ENCODE measurements around the gene ZCRB1. TPM values are rescaled to one million over a fixed set of nuclear protein-coding genes. Genes with fewer than 3 reads are reported as not detected.

ZCRB1 gene
- polyA plus RNA-seq, 2 donors = 19.1 to 23.9 TPM

DNA sequence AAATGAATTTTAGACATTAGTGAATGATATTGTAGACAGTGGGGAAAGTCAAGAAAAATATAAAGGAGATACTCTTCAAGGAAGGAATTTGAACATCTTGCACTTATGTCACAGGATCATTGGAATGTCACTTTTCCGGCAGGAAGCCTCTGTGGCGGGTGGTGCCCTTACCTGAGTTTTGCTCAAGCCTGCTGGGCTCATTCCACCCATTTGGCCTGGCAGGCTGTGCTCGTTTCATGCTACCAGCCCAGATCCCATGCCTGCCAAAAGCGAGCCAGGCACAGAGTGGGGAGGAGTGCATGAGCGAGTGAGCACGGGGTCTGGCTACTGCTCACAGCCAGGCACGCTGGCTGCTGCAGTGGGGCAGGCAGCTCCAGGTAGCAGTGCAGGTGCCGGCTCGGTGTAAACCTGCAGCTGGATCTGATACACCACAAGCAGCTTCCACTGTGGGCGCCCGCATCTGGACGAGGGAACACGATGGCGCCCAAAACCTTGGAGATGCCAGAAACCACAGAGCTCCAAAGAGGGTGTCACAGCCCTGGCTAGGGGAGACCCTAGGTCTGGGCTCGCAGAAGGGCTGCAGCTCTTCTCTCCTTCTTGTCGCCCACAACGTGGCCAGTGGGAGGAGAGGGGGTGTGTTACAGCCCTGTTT lies 59.2 kb downstream of the ZCRB1 start:
- Histone ChIP-seq H3K27me3 (ENCODE audit: control insufficient read depth in 1 of 2, insufficient read depth in 2 of 2, low read length in 2 of 2) (no peaks in the 10 kb centered on the region), H3K9me3 (ENCODE audit: control insufficient read depth in 2 of 2, insufficient read depth in 1 of 2, low read depth in 1 of 2, low read length in 1 of 2) (no peaks in the 10 kb centered on the region), H3K4me3 (ENCODE audit: low read depth in 1 of 2, low read length in 2 of 2) (no peak overlapping the region), H3K4me1 (ENCODE audit: control insufficient read depth in 2 of 2, insufficient read depth in 2 of 2, low read length in 1 of 2) (peaks cover 0 to 5% of the 10 kb centered on the region in 2 donors), H3K36me3 (ENCODE audit: control insufficient read depth in 2 of 2, insufficient read depth in 2 of 2, low read length in 1 of 2) (no peaks in the 10 kb centered on the region), H3K27ac (ENCODE audit: low read depth in 2 of 2, low read length in 1 of 2) (no peak overlapping the region)
- WGBS, 2 donors = 90 to 97% methylated on average over 17 of the region's 17 CpGs

DNA sequence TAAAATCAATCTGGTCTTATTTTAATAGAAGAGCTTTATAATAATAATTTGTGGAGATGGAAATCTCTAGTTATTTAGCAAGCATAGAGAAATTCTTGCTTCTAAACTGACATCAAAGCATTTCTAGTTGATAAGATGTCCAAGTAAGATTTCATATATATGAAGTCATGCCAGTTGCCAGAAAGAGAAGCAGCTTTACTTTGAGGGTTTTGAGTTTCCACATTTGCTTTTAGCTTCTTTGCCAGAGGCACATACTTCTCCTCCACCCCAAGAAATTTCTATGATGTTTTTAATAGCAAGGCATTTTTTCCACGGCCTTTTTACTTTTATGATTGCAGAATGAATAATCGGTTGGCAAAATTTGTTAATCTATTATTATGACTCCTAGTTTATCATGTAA lies 63.6 kb downstream of the ZCRB1 start:
- Histone ChIP-seq H3K9me3 (ENCODE audit: control insufficient read depth in 2 of 2, insufficient read depth in 1 of 2, low read depth in 1 of 2, low read length in 1 of 2) (no peaks in the 10 kb centered on the region), H3K36me3 (ENCODE audit: control insufficient read depth in 2 of 2, insufficient read depth in 2 of 2, low read length in 1 of 2) (no peaks in the 10 kb centered on the region), H3K27ac (ENCODE audit: low read depth in 2 of 2, low read length in 1 of 2) (no peak overlapping the region), H3K27me3 (ENCODE audit: control insufficient read depth in 1 of 2, insufficient read depth in 2 of 2, low read length in 2 of 2) (no peaks in the 10 kb centered on the region), H3K4me3 (ENCODE audit: low read depth in 1 of 2, low read length in 2 of 2) (no peak overlapping the region), H3K4me1 (ENCODE audit: control insufficient read depth in 2 of 2, insufficient read depth in 2 of 2, low read length in 1 of 2) (peaks cover 0 to 5% of the 10 kb centered on the region in 2 donors)
- 55 to 70% methylated on average over 2 of the region's 2 CpGs for WGBS, 2 donors

Other genes starting within 250 kb of the ZCRB1 start
- 1 to 10 TPM; 1.3 to 1.4 TPM for gene GXYLT1, start 181.2 kb downstream of the ZCRB1 start, polyA plus RNA-seq
- 1 to 10 TPM; 5.3 to 7.4 TPM for gene YAF2, start 87.8 kb downstream of the ZCRB1 start, polyA plus RNA-seq
- 10 to 100 TPM; 15.0 to 27.2 TPM for gene PPHLN1, start 73 bp upstream of the ZCRB1 start, polyA plus RNA-seq

Measured in esophagus (tissue), 2 donors.